Measurements from ENCODE around the gene FCHSD2.

GRCh38 chr11:73002214-73002613, 139.9 kb downstream of the FCHSD2 start:
- no peak for TF ChIP-seq ZNF302 (CRISPR knock-in tag; IDR thresholded peaks at IDR 0.05)
- TF ChIP-seq, protein P1, sequence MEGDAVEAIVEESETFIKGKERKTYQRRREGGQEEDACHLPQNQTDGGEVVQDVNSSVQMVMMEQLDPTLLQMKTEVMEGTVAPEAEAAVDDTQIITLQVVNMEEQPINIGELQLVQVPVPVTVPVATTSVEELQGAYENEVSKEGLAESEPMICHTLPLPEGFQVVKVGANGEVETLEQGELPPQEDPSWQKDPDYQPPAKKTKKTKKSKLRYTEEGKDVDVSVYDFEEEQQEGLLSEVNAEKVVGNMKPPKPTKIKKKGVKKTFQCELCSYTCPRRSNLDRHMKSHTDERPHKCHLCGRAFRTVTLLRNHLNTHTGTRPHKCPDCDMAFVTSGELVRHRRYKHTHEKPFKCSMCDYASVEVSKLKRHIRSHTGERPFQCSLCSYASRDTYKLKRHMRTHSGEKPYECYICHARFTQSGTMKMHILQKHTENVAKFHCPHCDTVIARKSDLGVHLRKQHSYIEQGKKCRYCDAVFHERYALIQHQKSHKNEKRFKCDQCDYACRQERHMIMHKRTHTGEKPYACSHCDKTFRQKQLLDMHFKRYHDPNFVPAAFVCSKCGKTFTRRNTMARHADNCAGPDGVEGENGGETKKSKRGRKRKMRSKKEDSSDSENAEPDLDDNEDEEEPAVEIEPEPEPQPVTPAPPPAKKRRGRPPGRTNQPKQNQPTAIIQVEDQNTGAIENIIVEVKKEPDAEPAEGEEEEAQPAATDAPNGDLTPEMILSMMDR (IDR thresholded peaks at IDR 0.05): no peak
- no peak for TF ChIP-seq GATA3 (IDR thresholded peaks at IDR 0.05; ENCODE audit: borderline replicate concordance)
- TF ChIP-seq, protein P2, sequence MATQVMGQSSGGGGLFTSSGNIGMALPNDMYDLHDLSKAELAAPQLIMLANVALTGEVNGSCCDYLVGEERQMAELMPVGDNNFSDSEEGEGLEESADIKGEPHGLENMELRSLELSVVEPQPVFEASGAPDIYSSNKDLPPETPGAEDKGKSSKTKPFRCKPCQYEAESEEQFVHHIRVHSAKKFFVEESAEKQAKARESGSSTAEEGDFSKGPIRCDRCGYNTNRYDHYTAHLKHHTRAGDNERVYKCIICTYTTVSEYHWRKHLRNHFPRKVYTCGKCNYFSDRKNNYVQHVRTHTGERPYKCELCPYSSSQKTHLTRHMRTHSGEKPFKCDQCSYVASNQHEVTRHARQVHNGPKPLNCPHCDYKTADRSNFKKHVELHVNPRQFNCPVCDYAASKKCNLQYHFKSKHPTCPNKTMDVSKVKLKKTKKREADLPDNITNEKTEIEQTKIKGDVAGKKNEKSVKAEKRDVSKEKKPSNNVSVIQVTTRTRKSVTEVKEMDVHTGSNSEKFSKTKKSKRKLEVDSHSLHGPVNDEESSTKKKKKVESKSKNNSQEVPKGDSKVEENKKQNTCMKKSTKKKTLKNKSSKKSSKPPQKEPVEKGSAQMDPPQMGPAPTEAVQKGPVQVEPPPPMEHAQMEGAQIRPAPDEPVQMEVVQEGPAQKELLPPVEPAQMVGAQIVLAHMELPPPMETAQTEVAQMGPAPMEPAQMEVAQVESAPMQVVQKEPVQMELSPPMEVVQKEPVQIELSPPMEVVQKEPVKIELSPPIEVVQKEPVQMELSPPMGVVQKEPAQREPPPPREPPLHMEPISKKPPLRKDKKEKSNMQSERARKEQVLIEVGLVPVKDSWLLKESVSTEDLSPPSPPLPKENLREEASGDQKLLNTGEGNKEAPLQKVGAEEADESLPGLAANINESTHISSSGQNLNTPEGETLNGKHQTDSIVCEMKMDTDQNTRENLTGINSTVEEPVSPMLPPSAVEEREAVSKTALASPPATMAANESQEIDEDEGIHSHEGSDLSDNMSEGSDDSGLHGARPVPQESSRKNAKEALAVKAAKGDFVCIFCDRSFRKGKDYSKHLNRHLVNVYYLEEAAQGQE (IDR thresholded peaks at IDR 0.05): no peak
- TF ChIP-seq ELK1 (IDR thresholded peaks at IDR 0.05; ENCODE audit: low read depth, low read length): no peak
